MCF 10A (cell line): ENCODE results near the gene MLC1. TPM values are rescaled to one million over a fixed set of nuclear protein-coding genes. Genes with fewer than 3 reads are reported as not detected.

Experiments
- Bru-seq: library from RNA; stranded (reverse); fragments of 400-500 nt; gene quantifications from one replicate; lab custom pipeline; 2021; lab: Mats Ljungman, UMichigan
- BruChase-seq, 2 experiments: library from RNA; stranded (reverse); fragments of 400-500 nt; gene quantifications; one replicate each; lab custom pipeline; 2021; lab: Mats Ljungman, UMichigan
- BruUV-seq: library from RNA; stranded (reverse); fragments of 400-500 nt; replicated peaks from 2 replicates; lab custom pipeline; 2021; lab: Mats Ljungman, UMichigan
- CTCF ChIA-PET: fragments of 300-600 bp; sonication (Branson Sonifier 250); formaldehyde crosslinking; extraction: SDS; loops from one replicate; lab custom pipeline; 2021; ENCODE audit warnings: antibody characterized with exemption, inconsistent platforms; lab: Yijun Ruan, JAX
- POLR2A ChIA-PET: fragments of 300-600, 350-650 bp; sonication (Branson Sonifier 250); formaldehyde crosslinking; extraction: SDS; loops from one replicate; lab custom pipeline; 2020; ENCODE audit warnings: antibody characterized with exemption, inconsistent platforms; lab: Yijun Ruan, JAX
- DNase-seq: peaks from one replicate; pipeline ENCODE4 v3.0.0-alpha.2; 2018; ENCODE audit not compliant: unreplicated experiment
- H3K27ac Mint-ChIP-seq: one replicate; pipeline ENCODE4 v1.8.0; 2022; ENCODE audit warnings: mild to moderate bottlenecking, low read depth, mixed read lengths; ENCODE audit not compliant: unreplicated experiment
- H3K27me3 Mint-ChIP-seq: one replicate; pipeline ENCODE4 v1.8.0; 2022; ENCODE audit warnings: mixed read lengths; ENCODE audit not compliant: insufficient read depth, unreplicated experiment
- H3K36me3 Mint-ChIP-seq: one replicate; pipeline ENCODE4 v1.8.0; 2022; ENCODE audit warnings: mild to moderate bottlenecking, moderate library complexity, mixed read lengths; ENCODE audit not compliant: insufficient read depth, unreplicated experiment
- H3K4me1 Mint-ChIP-seq: one replicate; pipeline ENCODE4 v1.8.0; 2022; ENCODE audit warnings: mixed read lengths; ENCODE audit not compliant: insufficient read depth, unreplicated experiment
- H3K4me3 Mint-ChIP-seq: one replicate; pipeline ENCODE4 v1.8.0; 2022; ENCODE audit warnings: mild to moderate bottlenecking, moderate library complexity, mixed read lengths; ENCODE audit not compliant: unreplicated experiment
- H3K9me3 Mint-ChIP-seq: one replicate; pipeline ENCODE4 v1.8.0; 2022; ENCODE audit warnings: mixed read lengths; ENCODE audit not compliant: unreplicated experiment
- intact Hi-C: fragments of 100-400 bp; cut with micrococcal nuclease; formaldehyde crosslinking; loops from 2 replicates; pipeline ENCODE4 v1.14.1; 2022
- long read RNA-seq: library from polyadenylated mRNA; stranded (forward); transcript quantifications from one replicate; pipeline ENCODE4 v2.0.0, GENCODE V29; 2022
- total RNA-seq: library from RNA; stranded (reverse); gene quantifications from 2 replicates; pipeline ENCODE4 v1.2.3, GENCODE V29; 2022
- TF ChIP-seq, protein P1 (sequence below): fragments of 200-600 bp; IDR thresholded peaks from one replicate; pipeline ENCODE4 v1.8.0; 2022; ENCODE audit warnings: antibody characterized with exemption, mild to moderate bottlenecking; ENCODE audit not compliant: unreplicated experiment

The MLC1 gene
- total RNA-seq (not detected in 2 replicates), Bru-seq, nascent RNA (not detected), BruChase-seq, experiment 1, labeled RNA remaining after a 6-hour chase (not detected), BruChase-seq, experiment 2, labeled RNA remaining after a 2-hour chase (not detected)
- long read RNA-seq, result 0 reads

DNA sequence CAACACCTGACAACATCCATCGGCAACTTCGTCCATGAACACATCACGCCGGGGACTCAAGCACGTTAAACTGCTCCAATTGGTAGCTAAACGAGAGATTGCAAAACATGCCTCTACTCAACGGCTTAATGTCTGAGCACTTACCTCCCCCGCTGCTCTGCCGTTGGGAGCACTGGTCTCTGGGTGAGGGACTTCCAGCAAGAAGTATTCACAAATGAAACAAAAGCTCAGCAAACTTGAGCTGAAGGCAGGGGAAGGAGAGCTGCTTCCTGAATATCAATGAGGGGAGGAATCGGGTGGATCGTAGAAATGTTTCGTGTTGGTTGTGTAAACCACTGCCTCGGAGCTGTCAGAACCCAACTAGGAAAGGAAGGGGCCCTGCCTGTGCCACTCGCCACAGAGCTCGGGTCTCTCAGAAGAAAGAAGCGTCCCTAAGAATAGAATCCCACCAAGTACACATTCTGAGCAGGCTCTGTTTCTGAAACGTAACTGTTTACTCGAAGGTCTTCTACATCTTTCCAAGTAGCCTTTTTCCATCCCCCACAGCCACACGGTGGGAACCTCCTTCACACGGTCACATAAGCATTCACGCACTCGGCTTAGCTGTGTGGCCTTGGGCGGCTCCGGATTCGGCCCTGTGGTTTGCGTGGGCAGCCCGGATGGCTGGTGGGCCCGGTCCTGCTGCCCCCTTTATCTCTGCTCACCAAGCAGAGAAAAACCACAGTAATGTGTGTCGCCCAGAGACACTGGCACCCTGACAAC lies at the start of gene MLC1:
MLC1 (minus strand) TSS at position 216 of the 762 bp plus-strand sequence. CDS start 524 bp downstream, outside the sequence.
- Mint-ChIP-seq H3K36me3 (no peaks in the 10 kb centered on the region), H3K9me3 (peaks cover 8% of the 10 kb centered on the region), H3K27me3 (no peaks in the 10 kb centered on the region), H3K4me3 (no peak within 1 kb of the TSS), H3K27ac (no peak within 1 kb of the TSS), H3K4me1 (peaks cover 8% of the 10 kb centered on the region)
- no peak for DNase-seq
- intact Hi-C loops, result no loop called here
- ChIA-PET CTCF (no interaction called here), POLR2A (interaction anchor here (0.7 kb wide), 1 partner anchor 20 kb away, joined by 3 read pairs; no protein-coding TSS in a partner anchor)
- TF ChIP-seq, protein P1, sequence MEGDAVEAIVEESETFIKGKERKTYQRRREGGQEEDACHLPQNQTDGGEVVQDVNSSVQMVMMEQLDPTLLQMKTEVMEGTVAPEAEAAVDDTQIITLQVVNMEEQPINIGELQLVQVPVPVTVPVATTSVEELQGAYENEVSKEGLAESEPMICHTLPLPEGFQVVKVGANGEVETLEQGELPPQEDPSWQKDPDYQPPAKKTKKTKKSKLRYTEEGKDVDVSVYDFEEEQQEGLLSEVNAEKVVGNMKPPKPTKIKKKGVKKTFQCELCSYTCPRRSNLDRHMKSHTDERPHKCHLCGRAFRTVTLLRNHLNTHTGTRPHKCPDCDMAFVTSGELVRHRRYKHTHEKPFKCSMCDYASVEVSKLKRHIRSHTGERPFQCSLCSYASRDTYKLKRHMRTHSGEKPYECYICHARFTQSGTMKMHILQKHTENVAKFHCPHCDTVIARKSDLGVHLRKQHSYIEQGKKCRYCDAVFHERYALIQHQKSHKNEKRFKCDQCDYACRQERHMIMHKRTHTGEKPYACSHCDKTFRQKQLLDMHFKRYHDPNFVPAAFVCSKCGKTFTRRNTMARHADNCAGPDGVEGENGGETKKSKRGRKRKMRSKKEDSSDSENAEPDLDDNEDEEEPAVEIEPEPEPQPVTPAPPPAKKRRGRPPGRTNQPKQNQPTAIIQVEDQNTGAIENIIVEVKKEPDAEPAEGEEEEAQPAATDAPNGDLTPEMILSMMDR, result no peak
- no TSS peak for BruUV-seq

DNA sequence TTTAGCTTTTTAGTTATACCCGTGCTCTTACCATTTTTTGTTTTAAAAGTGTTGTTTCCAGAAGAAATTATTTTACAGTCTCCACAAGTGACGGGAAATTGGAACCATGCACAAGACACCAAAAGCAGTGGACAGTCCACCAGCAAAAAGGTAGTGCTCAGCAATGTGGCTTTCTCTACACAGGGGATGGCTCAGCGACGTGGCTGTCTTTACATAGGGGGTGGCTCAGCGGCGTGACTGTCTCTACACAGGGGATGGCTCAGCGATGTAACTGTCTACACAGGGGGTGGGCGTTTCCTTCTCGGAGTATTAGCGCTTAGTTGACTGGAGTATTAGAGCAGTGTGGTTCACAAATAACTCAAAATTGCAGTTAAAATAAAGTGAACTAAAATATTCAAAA lies 49.3 kb upstream of the MLC1 start:
- intact Hi-C loops, result no loop called here
- H3K4me1 Mint-ChIP-seq, result peaks cover 6% of the 10 kb centered on the region
- H3K27me3 Mint-ChIP-seq, result no peaks in the 10 kb centered on the region
- CTCF ChIA-PET, result no interaction called here
- TF ChIP-seq, protein P1, result no peak
- no peak overlapping the region for H3K27ac Mint-ChIP-seq
- H3K4me3 Mint-ChIP-seq, result no peak overlapping the region
- H3K9me3 Mint-ChIP-seq, result no peaks in the 10 kb centered on the region
- no TSS peak for BruUV-seq
- POLR2A ChIA-PET, result no interaction called here
- no peaks in the 10 kb centered on the region for H3K36me3 Mint-ChIP-seq
- DNase-seq, result no peak

DNA sequence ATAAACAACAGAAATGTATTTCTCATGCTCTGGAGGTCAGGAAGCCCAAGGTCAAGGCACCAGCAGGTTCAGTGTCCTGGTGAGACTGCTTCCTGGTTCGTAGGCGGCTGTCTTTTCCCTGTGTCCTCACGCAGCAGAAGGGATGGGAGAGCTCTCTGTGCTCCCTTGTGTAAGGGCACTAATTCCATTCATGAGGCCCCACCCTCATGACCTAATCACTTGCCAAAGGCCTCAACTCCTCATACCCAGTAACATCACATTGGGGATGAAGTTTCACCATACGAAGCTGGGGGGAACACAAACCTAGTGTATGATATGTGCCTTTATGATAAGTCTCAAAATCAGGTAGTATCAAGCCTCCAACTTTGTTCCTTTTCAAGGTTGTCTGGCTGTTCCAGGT lies 46.7 kb upstream of the MLC1 start:
- CTCF ChIA-PET, result interaction anchor here (0.6 kb wide), 1 partner anchor 11 kb away, joined by 3 read pairs; no protein-coding TSS in a partner anchor
- no peaks in the 10 kb centered on the region for H3K27me3 Mint-ChIP-seq
- TF ChIP-seq, protein P1, result no peak
- no peak overlapping the region for H3K27ac Mint-ChIP-seq
- DNase-seq, result no peak
- POLR2A ChIA-PET, result no interaction called here
- BruUV-seq, result no TSS peak
- no peaks in the 10 kb centered on the region for H3K9me3 Mint-ChIP-seq
- H3K4me3 Mint-ChIP-seq, result no peak overlapping the region
- no peaks in the 10 kb centered on the region for H3K36me3 Mint-ChIP-seq
- intact Hi-C loops, result no loop called here
- H3K4me1 Mint-ChIP-seq, result peaks cover 6% of the 10 kb centered on the region

DNA sequence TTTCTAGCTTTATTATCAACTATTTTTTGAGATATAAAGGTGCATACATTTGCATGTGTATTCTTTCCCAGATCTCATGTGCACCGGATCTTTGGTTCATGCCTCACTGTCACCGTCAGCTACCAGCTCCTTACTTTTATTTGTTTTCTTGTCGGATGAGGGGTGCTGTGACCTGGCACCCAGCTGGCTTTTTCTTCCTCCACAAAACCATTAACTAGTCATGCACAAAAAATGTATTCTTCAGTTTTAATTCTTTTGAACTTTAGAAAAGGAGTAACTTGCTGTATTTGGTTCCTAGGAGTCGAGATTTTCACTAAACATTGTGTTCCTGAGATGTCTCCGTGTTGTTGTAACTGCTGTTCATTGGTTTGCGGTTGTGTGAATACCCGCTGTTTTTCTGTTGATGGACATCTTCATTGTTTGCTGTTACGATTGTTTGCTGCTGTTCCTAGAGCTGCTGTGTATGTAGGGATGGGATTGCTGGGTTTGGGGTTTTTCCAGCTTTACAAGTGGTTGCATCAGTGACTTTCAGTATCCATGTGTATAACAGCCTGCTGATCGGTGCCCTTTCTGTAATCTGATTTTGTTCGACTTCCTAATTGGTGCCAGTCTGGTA lies 44.0 kb upstream of the MLC1 start:
- no peak for DNase-seq
- Mint-ChIP-seq H3K27me3 (peaks cover 5% of the 10 kb centered on the region), H3K4me1 (no peaks in the 10 kb centered on the region), H3K4me3 (no peak overlapping the region), H3K36me3 (no peaks in the 10 kb centered on the region), H3K27ac (no peak overlapping the region), H3K9me3 (peaks cover 5% of the 10 kb centered on the region)
- TF ChIP-seq, protein P1, result no peak
- POLR2A ChIA-PET, result no interaction called here
- BruUV-seq, result no TSS peak
- CTCF ChIA-PET, result interaction anchor here (0.8 to 0.9 kb wide), 2 partner anchors 17 to 28 kb away, joined by 3 to 4 read pairs; no protein-coding TSS in a partner anchor
- intact Hi-C loops, result no loop called here
